ENCODE measurements around the gene AFM. TPM values are rescaled to one million over a fixed set of nuclear protein-coding genes. Genes with fewer than 3 reads are reported as not detected.

AFM gene
- total RNA-seq, 2 experiments from 2014 or later, result not detected

DNA sequence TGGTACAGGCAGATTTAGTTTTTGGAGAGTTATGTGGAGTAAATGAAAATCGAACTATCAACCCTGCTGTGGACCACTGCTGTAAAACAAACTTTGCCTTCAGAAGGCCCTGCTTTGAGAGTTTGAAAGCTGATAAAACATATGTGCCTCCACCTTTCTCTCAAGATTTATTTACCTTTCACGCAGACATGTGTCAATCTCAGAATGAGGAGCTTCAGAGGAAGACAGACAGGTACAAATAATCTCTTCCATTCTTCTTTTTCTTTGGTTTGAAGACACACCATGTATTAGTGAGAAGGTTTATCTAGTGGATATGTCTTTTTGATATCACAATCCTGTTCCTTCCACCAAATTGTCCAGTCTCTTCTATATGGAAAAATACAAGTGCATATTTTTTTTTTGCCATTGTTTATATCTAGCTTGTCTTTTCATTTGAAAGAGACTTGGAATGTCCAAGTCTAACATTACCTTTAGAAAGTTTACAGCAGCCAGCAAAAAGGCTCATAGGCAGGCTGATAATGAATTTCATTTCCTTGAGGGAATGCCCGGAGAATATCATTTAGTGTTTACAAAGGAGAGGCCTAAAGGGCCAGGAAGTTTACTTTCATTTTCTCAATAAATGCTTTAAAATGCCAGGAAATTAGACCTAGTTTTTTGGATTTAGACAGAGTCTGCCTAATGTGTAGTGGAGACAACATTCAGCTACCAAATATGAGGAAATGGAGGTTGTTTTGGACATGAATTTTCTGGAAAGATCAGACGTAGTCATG lies 18.6 kb downstream of the AFM start:
- no peaks in the 10 kb centered on the region for H3K4me1 Mint-ChIP-seq
- H3K27me3 Mint-ChIP-seq, result no peaks in the 10 kb centered on the region
- no peaks in the 10 kb centered on the region for H3K9me3 Mint-ChIP-seq
- ChIA-PET POLR2A (interaction anchor here (0.5 kb wide), 1 partner anchor 21 kb away, joined by 3 read pairs; no protein-coding TSS in a partner anchor), CTCF (no interaction called here)
- DNase-seq, result no peak
- no peaks in the 10 kb centered on the region for H3K36me3 Mint-ChIP-seq (ENCODE audit: low read depth)
- no peak overlapping the region for H3K27ac Mint-ChIP-seq
- no peak overlapping the region for H3K4me3 Mint-ChIP-seq

DNA sequence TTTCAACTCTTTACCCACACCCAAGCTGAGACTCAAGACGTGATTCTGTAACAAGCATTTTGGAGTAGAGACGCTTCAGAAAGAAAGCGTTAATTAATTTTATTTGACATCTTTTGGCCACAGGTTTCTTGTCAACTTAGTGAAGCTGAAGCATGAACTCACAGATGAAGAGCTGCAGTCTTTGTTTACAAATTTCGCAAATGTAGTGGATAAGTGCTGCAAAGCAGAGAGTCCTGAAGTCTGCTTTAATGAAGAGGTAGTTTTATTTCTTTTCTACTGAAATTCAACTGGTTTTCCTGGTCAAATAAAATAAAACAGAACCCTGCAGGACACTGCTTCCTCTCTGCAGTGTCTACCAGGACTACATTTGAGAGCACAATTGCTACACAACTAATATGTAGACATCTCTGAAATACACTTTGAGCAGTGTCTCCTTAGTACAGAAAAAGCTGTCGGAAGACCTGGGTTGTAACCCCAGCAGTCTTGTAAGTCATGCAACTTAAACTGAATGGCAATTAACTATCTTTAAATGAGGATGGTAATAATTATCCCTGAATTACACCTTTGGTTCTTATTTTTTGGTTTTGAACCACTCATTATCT lies 20.2 kb downstream of the AFM start:
- Mint-ChIP-seq H3K9me3 (no peaks in the 10 kb centered on the region), H3K36me3 (ENCODE audit: low read depth) (no peaks in the 10 kb centered on the region), H3K4me3 (no peak overlapping the region), H3K27ac (no peak overlapping the region), H3K27me3 (no peaks in the 10 kb centered on the region), H3K4me1 (no peaks in the 10 kb centered on the region)
- ChIA-PET POLR2A (no interaction called here), CTCF (no interaction called here)
- DNase-seq, result no peak

DNA sequence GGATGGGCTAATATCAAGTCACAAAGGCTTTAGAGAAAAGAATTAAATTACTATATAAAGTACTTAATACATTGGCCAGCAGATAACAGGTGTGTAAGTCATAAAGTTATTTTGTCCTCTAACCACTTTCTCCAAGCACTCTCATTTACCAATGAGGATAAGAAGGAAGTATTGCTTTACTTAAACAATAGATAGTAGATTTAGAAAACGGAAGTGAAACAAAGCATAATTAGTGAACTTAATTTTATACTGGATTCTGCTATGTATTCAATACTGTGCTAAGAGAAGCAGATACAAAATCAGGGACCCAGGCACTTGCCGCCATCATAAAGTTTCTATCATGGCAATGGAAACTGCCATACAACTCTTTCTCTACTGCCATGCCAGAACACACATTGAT lies 24.0 kb downstream of the AFM start:
- Mint-ChIP-seq H3K4me3 (no peak overlapping the region), H3K27me3 (no peaks in the 10 kb centered on the region), H3K27ac (no peak overlapping the region), H3K4me1 (no peaks in the 10 kb centered on the region), H3K9me3 (no peaks in the 10 kb centered on the region), H3K36me3 (ENCODE audit: low read depth) (no peaks in the 10 kb centered on the region)
- DNase-seq, result no peak
- ChIA-PET CTCF (no interaction called here), POLR2A (no interaction called here)

DNA sequence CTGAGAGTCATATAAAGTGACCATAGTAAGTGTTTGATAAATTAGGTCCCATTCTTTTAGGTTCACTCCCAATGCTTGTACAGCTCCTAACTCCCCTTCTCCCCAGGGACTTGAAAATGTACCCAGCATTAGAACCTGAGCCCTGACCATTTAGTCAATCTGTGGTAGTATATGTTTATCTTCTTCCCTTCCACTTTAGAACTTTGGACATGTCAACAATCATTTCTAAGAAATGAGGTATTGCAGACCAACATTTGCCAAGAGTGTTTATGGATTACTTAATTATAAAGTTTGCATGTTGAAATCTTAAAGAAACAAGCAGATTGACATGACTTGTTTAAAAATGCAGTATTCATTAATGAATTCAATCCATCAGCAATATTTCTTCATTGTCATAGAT lies 26.0 kb downstream of the AFM start:
- CTCF ChIA-PET, result no interaction called here
- Mint-ChIP-seq H3K27me3 (peaks cover 2% of the 10 kb centered on the region), H3K9me3 (no peaks in the 10 kb centered on the region), H3K27ac (no peak overlapping the region), H3K4me1 (no peaks in the 10 kb centered on the region), H3K4me3 (no peak overlapping the region), H3K36me3 (ENCODE audit: low read depth) (no peaks in the 10 kb centered on the region)
- POLR2A ChIA-PET, result no interaction called here
- no peak for DNase-seq

DNA sequence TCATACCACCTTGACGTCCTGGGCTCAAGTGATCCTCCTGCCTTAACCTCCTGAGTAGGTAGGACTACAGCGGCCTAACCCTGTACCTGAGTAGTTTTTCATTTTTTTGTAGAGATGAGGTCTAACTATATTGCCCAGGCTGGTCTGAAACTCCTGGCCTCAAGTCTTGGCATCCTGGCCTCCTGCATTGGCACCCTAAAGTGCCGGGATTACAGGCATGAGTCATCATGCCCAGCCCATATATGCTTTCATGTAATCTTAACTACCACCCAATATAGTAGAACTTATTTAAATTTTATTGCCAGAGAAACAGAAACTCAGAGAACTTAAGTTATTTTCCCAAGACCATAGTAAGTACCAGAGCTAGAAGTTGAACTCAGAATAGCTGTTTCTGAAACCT lies 27.1 kb downstream of the AFM start:
- ChIA-PET POLR2A (no interaction called here), CTCF (no interaction called here)
- no peaks in the 10 kb centered on the region for H3K36me3 Mint-ChIP-seq (ENCODE audit: low read depth)
- H3K4me3 Mint-ChIP-seq, result no peak overlapping the region
- DNase-seq, result no peak
- H3K9me3 Mint-ChIP-seq, result no peaks in the 10 kb centered on the region
- H3K27me3 Mint-ChIP-seq, result peaks cover 6% of the 10 kb centered on the region
- no peak overlapping the region for H3K27ac Mint-ChIP-seq
- no peaks in the 10 kb centered on the region for H3K4me1 Mint-ChIP-seq

DNA sequence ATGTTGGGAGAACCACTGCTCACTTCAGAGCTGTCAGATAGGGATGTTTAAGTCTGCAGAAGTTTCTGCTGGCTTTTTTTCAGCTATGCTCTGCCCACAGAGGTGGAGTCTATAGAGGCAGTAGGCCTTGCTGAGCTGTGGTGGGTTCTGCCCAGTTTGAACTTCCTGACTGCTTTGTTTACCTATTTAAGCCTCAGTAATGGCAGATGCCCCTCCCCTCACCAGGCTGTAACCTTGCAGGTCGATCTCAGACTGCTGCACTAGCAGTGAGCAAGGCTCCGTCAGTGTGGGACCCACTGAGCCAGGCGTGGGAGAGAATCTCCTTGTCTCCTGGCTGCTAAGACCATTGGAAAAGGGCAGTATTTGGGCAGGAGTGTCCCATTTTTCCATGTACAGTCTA lies 36.8 kb downstream of the AFM start:
- Mint-ChIP-seq H3K9me3 (no peaks in the 10 kb centered on the region), H3K36me3 (ENCODE audit: low read depth) (no peaks in the 10 kb centered on the region), H3K27ac (no peak overlapping the region), H3K27me3 (peaks cover 4% of the 10 kb centered on the region), H3K4me3 (no peak overlapping the region), H3K4me1 (no peaks in the 10 kb centered on the region)
- POLR2A ChIA-PET, result interaction anchor here (0.6 kb wide), 1 partner anchor 466 kb away, joined by 3 read pairs; no protein-coding TSS in a partner anchor
- CTCF ChIA-PET, result no interaction called here
- DNase-seq, result no peak

DNA sequence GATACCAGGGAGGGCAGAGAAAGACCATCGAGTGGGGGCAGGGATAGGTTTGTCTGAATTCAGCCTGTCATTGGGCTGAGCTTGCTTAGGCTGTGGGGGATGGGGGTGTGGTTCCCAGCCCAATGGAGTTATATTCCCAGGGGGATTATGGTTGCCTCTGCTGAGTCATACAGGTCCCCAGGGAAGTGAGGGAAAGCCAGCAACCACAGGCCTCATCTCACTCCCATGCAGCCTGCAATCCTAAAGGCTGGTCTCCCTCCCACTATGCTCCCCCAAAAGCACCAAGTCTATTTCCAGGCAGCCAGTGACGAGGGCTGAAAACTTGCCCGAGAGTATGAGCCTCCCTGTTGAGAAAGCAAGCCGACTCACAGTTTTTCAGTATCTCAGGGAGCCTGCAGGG lies 39.3 kb downstream of the AFM start:
- CTCF ChIA-PET, result no interaction called here
- POLR2A ChIA-PET, result no interaction called here

DNA sequence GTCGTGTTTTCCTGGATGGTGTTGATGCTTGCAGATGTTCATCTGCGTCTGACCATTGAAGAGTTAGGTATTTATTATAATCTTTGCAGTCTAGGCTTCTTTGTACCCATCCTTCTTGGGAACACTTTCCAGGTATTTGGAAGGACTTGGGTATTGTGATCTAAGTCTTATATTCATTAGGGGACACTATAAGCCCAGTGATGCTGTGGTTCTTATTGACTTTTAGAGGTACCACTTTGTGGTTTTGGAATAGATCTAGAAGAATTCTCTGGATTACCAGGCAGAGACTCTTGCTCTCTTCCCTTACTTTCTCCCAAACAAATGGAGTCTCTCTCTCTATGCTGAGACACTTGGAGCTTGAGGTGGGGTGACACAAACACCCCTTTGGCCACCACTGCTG lies 41.6 kb downstream of the AFM start:
- H3K4me1 Mint-ChIP-seq, result no peaks in the 10 kb centered on the region
- H3K27me3 Mint-ChIP-seq, result peaks cover 2% of the 10 kb centered on the region
- POLR2A ChIA-PET, result no interaction called here
- no peaks in the 10 kb centered on the region for H3K9me3 Mint-ChIP-seq
- CTCF ChIA-PET, result no interaction called here
- H3K36me3 Mint-ChIP-seq (ENCODE audit: low read depth), result no peaks in the 10 kb centered on the region
- no peak overlapping the region for H3K27ac Mint-ChIP-seq
- H3K4me3 Mint-ChIP-seq, result no peak overlapping the region
- no peak for DNase-seq

More for the DNA sequence above, 39.3 kb downstream of the AFM start:
- Mint-ChIP-seq H3K27me3 (peaks cover 2% of the 10 kb centered on the region), H3K9me3 (no peaks in the 10 kb centered on the region), H3K4me3 (no peak overlapping the region), H3K27ac (no peak overlapping the region), H3K4me1 (no peaks in the 10 kb centered on the region), H3K36me3 (ENCODE audit: low read depth) (no peaks in the 10 kb centered on the region)
- DNase-seq, result no peak

DNA sequence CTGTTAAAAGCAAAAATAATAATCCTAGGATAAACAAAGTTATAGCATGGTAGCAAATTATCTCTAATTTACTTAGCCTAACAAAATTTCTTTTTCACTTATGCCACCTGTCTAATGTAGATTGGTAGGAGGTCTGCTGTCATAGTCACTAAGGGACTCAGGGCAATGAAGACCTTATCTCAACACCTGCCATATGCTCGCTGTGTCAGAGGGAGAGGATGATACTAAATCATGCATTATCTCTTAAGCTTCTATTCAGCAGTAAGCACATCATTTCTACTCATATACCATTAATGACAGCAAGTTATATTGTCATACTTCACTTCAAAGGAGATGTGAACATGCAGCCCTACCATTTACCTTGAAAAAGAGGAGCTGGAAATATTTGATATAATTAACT lies 44.1 kb downstream of the AFM start:
- Mint-ChIP-seq H3K27me3 (peaks cover 2% of the 10 kb centered on the region), H3K4me1 (no peaks in the 10 kb centered on the region), H3K36me3 (ENCODE audit: low read depth) (no peaks in the 10 kb centered on the region), H3K4me3 (no peak overlapping the region), H3K27ac (no peak overlapping the region), H3K9me3 (no peaks in the 10 kb centered on the region)
- POLR2A ChIA-PET, result no interaction called here
- CTCF ChIA-PET, result no interaction called here
- no peak for DNase-seq

DNA sequence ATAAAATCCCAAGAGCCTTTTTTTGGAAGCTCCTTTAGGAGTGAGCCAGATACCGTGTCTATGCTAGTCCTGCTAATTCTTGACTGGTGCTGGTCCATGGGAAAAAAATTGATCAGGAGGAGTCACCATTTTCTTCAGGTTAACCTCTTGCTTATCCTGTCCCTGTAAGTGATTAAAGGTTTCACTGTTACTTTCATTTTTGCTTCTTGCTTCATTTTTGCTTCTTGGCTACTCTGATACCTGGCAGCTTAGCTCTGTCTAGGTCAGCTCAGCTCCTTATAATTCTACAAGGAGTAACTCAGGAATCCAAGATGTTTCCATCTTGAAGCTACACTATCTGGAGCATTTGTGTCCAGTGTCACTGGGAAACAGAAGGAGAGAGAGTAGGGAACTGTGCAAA lies 45.7 kb downstream of the AFM start:
- no peaks in the 10 kb centered on the region for H3K27me3 Mint-ChIP-seq
- H3K36me3 Mint-ChIP-seq (ENCODE audit: low read depth), result no peaks in the 10 kb centered on the region
- no peak overlapping the region for H3K27ac Mint-ChIP-seq
- no peak overlapping the region for H3K4me3 Mint-ChIP-seq
- no peak for DNase-seq
- H3K9me3 Mint-ChIP-seq, result no peaks in the 10 kb centered on the region
- H3K4me1 Mint-ChIP-seq, result no peaks in the 10 kb centered on the region
- ChIA-PET POLR2A (no interaction called here), CTCF (no interaction called here)

DNA sequence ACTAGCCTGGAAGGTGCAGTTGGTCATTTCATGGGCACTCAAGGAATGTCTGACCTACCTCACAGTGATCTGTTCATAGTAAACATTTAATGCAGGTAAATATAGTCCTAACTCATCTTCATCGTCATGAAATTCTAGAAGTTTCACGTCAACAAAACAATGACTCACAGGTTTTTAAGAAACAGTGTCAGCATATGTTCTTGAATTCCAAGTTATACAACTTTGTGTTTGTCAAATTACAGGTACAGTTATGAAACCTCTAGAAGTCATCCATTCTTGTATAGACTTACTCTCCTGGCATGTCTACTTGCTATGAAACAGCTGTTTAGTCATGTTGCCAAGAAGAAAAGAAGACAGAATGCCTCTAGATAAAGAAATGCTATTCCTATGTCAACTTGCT lies 46.6 kb downstream of the AFM start:
- H3K36me3 Mint-ChIP-seq (ENCODE audit: low read depth), result no peaks in the 10 kb centered on the region
- no peak for DNase-seq
- no peaks in the 10 kb centered on the region for H3K9me3 Mint-ChIP-seq
- POLR2A ChIA-PET, result no interaction called here
- CTCF ChIA-PET, result no interaction called here
- no peak overlapping the region for H3K27ac Mint-ChIP-seq
- no peaks in the 10 kb centered on the region for H3K27me3 Mint-ChIP-seq
- H3K4me3 Mint-ChIP-seq, result no peak overlapping the region
- no peaks in the 10 kb centered on the region for H3K4me1 Mint-ChIP-seq

DNA sequence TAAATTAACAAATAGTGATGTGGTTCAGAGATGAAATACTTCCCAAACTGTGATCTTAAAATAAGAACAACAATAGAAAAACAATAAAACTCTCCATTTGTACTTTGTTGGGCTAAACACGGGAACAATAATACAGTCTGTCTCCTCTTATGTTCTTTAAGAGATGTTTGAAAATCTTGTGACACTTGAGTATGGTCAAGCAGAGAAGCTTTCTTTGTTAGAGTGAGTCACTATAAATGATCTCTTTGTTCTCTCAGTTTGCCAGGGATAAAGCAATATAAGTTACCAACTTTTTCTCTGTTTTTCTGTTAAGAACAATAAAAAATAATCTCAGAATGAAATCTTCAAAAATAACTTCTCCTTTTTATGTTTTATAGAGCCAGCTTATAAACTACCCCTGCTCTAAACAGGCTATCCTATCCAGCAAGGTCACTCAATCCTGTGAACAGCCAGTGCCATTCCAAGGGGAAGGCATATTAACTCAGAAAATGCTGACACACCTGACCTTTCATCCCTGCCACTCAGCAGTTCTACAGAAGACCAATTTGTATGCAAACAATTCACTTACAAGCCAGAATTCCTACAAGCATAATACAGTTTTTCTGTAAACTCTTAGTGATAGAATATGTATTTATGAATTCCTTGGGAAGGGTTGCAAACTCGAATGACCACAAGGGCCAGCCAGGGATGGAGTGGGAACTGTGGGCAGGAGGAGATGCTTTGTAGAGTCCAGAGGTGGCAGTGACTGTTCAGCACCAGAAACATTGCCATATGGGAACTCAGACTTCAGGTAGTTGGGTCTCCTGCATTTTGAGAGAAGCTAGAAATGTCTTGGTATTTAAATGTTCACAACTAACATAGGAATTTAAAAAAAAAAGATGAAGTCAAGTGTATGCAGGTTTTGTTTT lies 52.2 kb downstream of the AFM start:
- ChIA-PET CTCF (no interaction called here), POLR2A (no interaction called here)
- no peak overlapping the region for H3K27ac Mint-ChIP-seq

DNA sequence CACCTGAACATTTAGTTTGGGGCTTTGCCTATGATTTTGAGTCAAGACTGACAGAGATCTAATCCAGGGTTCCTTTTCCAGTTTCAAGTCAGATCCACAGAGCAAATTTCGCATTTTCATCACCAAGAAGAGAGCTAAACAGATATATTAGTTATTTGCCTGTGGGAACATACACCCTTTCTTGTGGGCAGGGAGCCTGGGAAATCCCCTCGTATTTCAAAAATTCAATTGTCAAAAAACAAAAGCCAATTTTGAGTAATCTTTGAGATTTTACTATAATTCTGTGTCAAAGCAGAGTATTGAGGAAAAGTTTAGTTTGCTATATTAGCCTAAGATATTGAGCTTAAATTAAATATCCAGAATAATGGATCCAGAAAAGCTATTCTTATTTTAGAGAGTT lies 56.6 kb downstream of the AFM start:
- Mint-ChIP-seq H3K9me3 (no peaks in the 10 kb centered on the region), H3K4me3 (no peak overlapping the region), H3K27me3 (peaks cover 4% of the 10 kb centered on the region), H3K4me1 (no peaks in the 10 kb centered on the region), H3K36me3 (ENCODE audit: low read depth) (no peaks in the 10 kb centered on the region), H3K27ac (no peak overlapping the region)
- POLR2A ChIA-PET, result no interaction called here
- CTCF ChIA-PET, result no interaction called here
- no peak for DNase-seq

More for the DNA sequence above, 52.2 kb downstream of the AFM start:
- Mint-ChIP-seq H3K4me3 (no peak overlapping the region), H3K36me3 (ENCODE audit: low read depth) (no peaks in the 10 kb centered on the region), H3K9me3 (no peaks in the 10 kb centered on the region), H3K4me1 (no peaks in the 10 kb centered on the region), H3K27me3 (no peaks in the 10 kb centered on the region)
- DNase-seq, result no peak

Data from activated CD4-positive, alpha-beta T cell treated with anti-CD3 and anti-CD28 coated beads, Interleukin-2, amount 10 ng/mL, durations not matched to agents 7 days and 5 days (primary cell).